Vagina (tissue), 2 donors: ENCODE results near the gene TEX13A. TPM values are rescaled to one million over a fixed set of nuclear protein-coding genes. Genes with fewer than 3 reads are reported as not detected.

Source experiments
- DNase-seq, 2 donors: peaks; one replicate each; pipeline ENCODE4 v3.0.0-alpha.2; 2017; ENCODE audit errors: extremely low spot score in 2 of 2
- H3K27ac ChIP-seq: fragments of 200-600 bp; sonication (generic); one replicate; pipeline ENCODE4 v1.5.1; 2019
- H3K27me3 ChIP-seq: fragments of 200-600 bp; sonication (generic); one replicate; pipeline ENCODE4 v1.5.1; 2019
- H3K36me3 ChIP-seq, 2 donors: fragments of 200-600 bp; sonication (generic); one replicate each; pipeline ENCODE4 v1.5.1; 2017 to 2019
- H3K4me1 ChIP-seq: fragments of 200-600 bp; sonication (generic); one replicate; pipeline ENCODE4 v1.5.1; 2019
- H3K4me3 ChIP-seq, 2 donors: fragments of 200-600 bp; sonication (generic); 1 replicate in 1 of 2; 2 replicates in 1 of 2; pipeline ENCODE4 v1.5.1; 2016 to 2019
- H3K9me3 ChIP-seq: fragments of 200-600 bp; sonication (generic); one replicate; pipeline ENCODE4 v1.5.1; 2019
- CTCF ChIP-seq, 3 experiments: fragments of 450-650 bp in 2 of 3; fragments of 200-600 bp in 1 of 3; sonication (generic) in 1 of 3; IDR thresholded peaks; one replicate each; pipeline ENCODE4 v1.5.1; 2017 to 2019; ENCODE audit warnings: antibody characterized with exemption in 3 of 3, mild to moderate bottlenecking in 2 of 3, moderate library complexity in 2 of 3
- POLR2A ChIP-seq, 2 donors: fragments of 450-650 bp; IDR thresholded peaks; one replicate each; pipeline ENCODE4 v1.6.1; 2017; ENCODE audit warnings: antibody characterized with exemption in 2 of 2, mild to moderate bottlenecking in 2 of 2, moderate library complexity in 2 of 2
- POLR2AphosphoS5 ChIP-seq, 2 donors: sonication (generic); formaldehyde crosslinking; IDR thresholded peaks; one replicate each; pipeline ENCODE4 v1.9.0; 2017; ENCODE audit warnings: antibody characterized with exemption in 2 of 2, mild to moderate bottlenecking in 2 of 2, low read depth in 1 of 2; ENCODE audit not compliant: insufficient read depth in 1 of 2
- intact Hi-C: fragments of 100-400 bp; cut with DNase I; formaldehyde crosslinking; loops from one replicate; pipeline ENCODE4 v1.15.1; 2023
- total RNA-seq: library from RNA; depleted of rRNA; stranded (reverse); fragments of >200 nt; gene quantifications from one replicate; pipeline ENCODE4 v1.2.3, GENCODE V29; 2016

The TEX13A gene, protein sequence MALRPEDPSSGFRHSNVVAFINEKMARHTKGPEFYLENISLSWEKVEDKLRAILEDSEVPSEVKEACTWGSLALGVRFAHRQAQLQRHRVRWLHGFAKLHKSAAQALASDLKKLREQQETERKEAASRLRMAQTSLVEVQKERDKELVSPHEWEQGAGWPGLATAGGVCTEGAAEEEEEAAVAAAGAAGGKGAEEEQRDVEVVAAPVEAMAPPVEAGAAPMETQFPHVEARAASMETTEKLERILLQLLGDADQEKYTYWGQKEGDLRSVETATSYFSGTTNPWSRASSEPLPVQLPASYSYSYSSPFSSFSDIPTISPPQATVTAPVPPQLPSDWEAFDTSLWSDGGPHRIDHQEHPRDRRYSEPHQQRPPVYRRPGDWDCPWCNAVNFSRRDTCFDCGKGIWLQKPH
- total RNA-seq: not detected

DNA sequence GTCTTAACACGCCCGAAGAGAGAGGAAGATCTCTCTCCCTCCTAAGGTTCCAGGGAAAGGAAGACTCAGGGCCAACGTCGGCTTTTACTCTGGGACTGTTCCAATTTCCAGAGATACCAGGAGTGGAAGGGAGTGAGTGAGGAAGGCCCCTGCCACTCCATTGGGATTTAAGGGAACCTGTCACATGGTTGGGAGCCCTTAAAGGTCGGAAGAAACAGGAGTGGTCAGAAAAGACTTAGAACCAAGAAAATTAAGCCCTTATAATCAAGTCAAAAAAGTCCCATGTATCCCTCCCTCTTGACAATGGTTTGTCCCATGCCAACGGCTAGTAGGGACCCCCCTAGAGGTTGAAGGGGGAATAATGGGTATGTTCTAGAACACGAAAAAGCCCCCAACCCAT is at the start of gene TEX13A:
Gene TEX13A (minus strand): TSS at position 59 of the 400 bp plus-strand sequence. CDS start 297 bp downstream, outside the sequence.
- TF ChIP-seq CTCF (IDR thresholded peaks at IDR 0.05) (no peak), POLR2A (IDR thresholded peaks at IDR 0.05) (no peak), POLR2AphosphoS5 (IDR thresholded peaks at IDR 0.05; ENCODE audit: insufficient read depth in 1 of 2, low read depth in 1 of 2) (no peak)
- H3K4me1 ChIP-seq: no peaks in the 10 kb centered on the region
- H3K36me3 ChIP-seq: no peaks in the 10 kb centered on the region
- no peak within 1 kb of the TSS for H3K4me3 ChIP-seq
- H3K9me3 ChIP-seq: no peaks in the 10 kb centered on the region
- DNase-seq: no peak
- intact Hi-C loops: no loop called here
- H3K27me3 ChIP-seq: no peaks in the 10 kb centered on the region
- no peak within 1 kb of the TSS for H3K27ac ChIP-seq

- intact Hi-C loops: no loop called here
- no peaks in the 10 kb centered on the region for H3K9me3 ChIP-seq
Measured at GRCh38 chrX:105269386-105269785, 48.9 kb upstream of the TEX13A start.

GRCh38 chrX:105267167-105267566 is 46.7 kb upstream of the TEX13A start:
- intact Hi-C loops: no loop called here
- TF ChIP-seq CTCF (IDR thresholded peaks at IDR 0.05) (no peak), POLR2A (IDR thresholded peaks at IDR 0.05) (no peak), POLR2AphosphoS5 (IDR thresholded peaks at IDR 0.05; ENCODE audit: insufficient read depth in 1 of 2, low read depth in 1 of 2) (no peak)
- no peaks in the 10 kb centered on the region for H3K36me3 ChIP-seq
- H3K27me3 ChIP-seq: no peaks in the 10 kb centered on the region
- no peaks in the 10 kb centered on the region for H3K4me1 ChIP-seq
- no peaks in the 10 kb centered on the region for H3K9me3 ChIP-seq
- no peak for DNase-seq
- no peak overlapping the region for H3K4me3 ChIP-seq
- no peak overlapping the region for H3K27ac ChIP-seq

More at GRCh38 chrX:105269386-105269785, 48.9 kb upstream of the TEX13A start:
- no peaks in the 10 kb centered on the region for H3K27me3 ChIP-seq
- no peaks in the 10 kb centered on the region for H3K36me3 ChIP-seq
- DNase-seq: no peak
- TF ChIP-seq CTCF (IDR thresholded peaks at IDR 0.05) (no peak), POLR2A (IDR thresholded peaks at IDR 0.05) (no peak), POLR2AphosphoS5 (IDR thresholded peaks at IDR 0.05; ENCODE audit: insufficient read depth in 1 of 2, low read depth in 1 of 2) (no peak)
- no peak overlapping the region for H3K4me3 ChIP-seq
- no peak overlapping the region for H3K27ac ChIP-seq
- no peaks in the 10 kb centered on the region for H3K4me1 ChIP-seq

DNA sequence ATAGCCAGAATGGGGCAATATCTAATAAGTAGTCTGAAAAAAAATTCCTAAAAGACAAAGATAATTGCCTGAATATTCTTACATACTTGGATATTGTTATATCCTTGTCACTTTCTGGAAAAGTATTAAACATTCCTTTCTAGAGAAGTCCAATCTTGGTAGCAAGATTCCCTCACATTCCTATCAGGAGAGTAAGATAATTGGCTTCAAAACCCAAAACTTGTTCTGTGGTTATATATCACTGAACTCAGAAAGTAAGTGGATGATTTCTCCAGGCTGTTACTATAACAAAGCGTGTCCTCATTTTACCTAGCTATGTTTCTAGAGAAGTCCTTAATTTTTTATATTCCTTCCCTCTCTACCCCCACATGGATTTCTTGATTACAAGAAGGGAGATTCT is 46.0 kb upstream of the TEX13A start:
- no peak for DNase-seq
- no peak overlapping the region for H3K27ac ChIP-seq
- no peaks in the 10 kb centered on the region for H3K36me3 ChIP-seq
- TF ChIP-seq CTCF (IDR thresholded peaks at IDR 0.05): no peak
- TF ChIP-seq POLR2A (IDR thresholded peaks at IDR 0.05): no peak
- TF ChIP-seq POLR2AphosphoS5 (IDR thresholded peaks at IDR 0.05; ENCODE audit: insufficient read depth in 1 of 2, low read depth in 1 of 2): no peak
- no peak overlapping the region for H3K4me3 ChIP-seq
- no peaks in the 10 kb centered on the region for H3K4me1 ChIP-seq
- intact Hi-C loops: no loop called here
- no peaks in the 10 kb centered on the region for H3K9me3 ChIP-seq
- no peaks in the 10 kb centered on the region for H3K27me3 ChIP-seq

DNA sequence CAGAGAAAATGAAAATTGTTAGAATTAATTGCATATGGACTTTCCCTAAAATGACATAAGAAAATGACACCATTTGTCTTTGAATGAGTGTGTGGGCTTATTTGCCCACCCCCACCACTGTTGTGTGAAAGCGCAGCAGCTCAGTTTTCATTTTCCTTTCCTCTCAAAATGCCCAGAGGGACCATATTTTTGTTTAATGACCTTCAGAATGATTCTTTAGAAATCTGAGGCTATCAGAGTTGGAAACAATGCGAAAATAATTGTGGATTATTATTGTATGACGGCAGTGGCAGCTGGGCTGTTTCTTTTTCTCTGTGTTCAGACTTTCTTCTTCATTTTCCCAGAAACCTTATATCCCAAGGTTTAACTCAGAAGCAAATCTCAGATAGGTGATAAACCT is 44.6 kb upstream of the TEX13A start:
- H3K27ac ChIP-seq: no peak overlapping the region
- H3K9me3 ChIP-seq: no peaks in the 10 kb centered on the region
- TF ChIP-seq POLR2A (IDR thresholded peaks at IDR 0.05): no peak
- TF ChIP-seq POLR2AphosphoS5 (IDR thresholded peaks at IDR 0.05; ENCODE audit: insufficient read depth in 1 of 2, low read depth in 1 of 2): no peak
- no peak for TF ChIP-seq CTCF (IDR thresholded peaks at IDR 0.05)
- H3K4me3 ChIP-seq: no peak overlapping the region
- H3K36me3 ChIP-seq: no peaks in the 10 kb centered on the region
- H3K4me1 ChIP-seq: no peaks in the 10 kb centered on the region
- intact Hi-C loops: no loop called here
- H3K27me3 ChIP-seq: no peaks in the 10 kb centered on the region
- no peak for DNase-seq
